Activated CD8-positive, alpha-beta memory T cell treated with anti-CD3 and anti-CD28 coated beads for 1 hour (primary cell): ENCODE results near the gene RASGRP3.
"Not testable (repeated sequence)": the region's sequence is repeated elsewhere in the genome, so short reads cannot be mapped to it uniquely, and the experiment has no call there.

Experiments used
- DNase-seq, 2 donors: peaks; one replicate each; pipeline ENCODE4 v3.0.0-alpha.2; 2020; ENCODE audit warnings: low read depth in 1 of 2; ENCODE audit errors: extremely low read depth in 1 of 2

RASGRP3 gene

DNA sequence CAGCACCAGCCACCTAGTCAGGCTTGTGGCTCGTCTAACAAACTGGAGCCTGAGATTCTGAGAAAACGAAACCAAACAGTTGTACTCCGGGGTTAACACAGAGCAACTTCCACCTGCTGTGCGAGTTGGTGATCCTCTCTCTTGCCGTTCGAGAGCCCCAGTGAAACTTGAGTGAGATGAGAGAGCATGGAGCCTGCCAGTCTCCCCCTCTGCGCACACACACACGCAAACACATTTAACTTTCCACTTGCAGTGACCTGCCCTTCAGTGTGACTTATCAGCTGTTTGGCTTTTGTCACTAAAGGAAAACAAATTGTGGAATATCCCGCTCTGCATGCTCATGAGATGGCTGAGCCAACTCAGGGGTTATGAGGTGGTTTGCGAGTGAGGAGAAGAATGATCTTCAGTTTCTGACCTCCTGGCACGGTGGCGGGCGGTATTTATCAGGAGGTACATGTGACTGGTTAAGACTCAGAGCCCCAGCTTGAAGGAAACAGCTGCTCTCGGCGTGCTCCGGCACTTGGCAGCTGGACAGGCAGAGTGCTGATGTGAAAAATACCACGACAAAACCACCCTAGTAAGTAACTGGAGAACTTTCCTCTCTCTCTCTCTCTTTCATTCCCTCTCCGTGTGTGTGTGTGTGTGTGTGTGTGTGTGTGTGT, at the start of gene RASGRP3:
TSS of gene RASGRP3 (plus strand) at position 519 of the 662 bp plus-strand sequence. CDS start 38,488 bp downstream, outside the sequence.
- peak; percentile 21 to 30 for DNase-seq

DNA sequence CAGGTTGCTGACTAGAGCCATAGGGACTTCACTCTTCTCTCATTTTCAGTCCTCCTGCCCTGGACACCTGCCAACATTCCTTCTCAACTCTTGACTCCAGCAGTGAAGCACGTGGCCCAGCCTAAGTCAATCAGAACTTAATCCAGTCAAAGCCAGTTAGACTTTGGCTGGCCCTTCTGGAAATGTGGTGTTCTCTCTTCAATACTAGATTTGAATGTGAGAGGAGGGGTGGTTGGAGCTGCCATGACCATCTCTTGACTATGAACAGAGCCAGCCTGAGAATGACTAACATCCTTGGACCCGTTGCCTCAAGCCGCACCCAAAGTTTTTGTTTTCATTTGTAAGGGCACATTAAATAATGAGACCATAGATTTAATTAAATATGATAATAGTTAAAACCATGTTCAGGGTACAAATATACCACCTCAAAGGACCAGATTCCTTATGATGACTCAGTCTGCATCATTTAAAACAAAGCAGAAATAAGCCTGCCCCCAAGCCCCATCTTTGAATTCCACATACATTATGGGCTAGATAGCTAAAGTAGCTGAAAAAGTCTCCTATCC, 49.7 kb upstream of the RASGRP3 start:
- DNase-seq = no peak

DNA sequence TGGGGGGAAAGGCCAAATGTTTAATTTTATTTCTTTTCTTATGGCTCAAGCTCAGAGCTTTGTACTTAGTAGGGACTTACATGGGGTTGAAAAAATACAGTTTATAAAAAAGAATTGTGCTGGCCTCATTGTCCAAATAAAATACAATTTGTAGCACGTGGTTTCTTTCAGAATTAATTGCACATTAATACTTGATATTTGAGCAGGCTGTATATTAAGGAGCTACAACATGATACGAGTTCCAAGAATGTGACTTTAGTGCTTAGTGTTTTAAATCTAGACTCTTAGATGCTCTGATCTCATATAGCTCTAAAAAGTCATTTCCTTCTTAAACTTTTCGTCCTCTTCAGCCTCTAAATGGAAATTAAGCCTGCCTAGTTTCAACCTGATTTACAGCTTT, 46.4 kb upstream of the RASGRP3 start:
- no peak for DNase-seq

GRCh38 chr2:33430856-33431255, 45.6 kb upstream of the RASGRP3 start:
- DNase-seq = no peak

DNA sequence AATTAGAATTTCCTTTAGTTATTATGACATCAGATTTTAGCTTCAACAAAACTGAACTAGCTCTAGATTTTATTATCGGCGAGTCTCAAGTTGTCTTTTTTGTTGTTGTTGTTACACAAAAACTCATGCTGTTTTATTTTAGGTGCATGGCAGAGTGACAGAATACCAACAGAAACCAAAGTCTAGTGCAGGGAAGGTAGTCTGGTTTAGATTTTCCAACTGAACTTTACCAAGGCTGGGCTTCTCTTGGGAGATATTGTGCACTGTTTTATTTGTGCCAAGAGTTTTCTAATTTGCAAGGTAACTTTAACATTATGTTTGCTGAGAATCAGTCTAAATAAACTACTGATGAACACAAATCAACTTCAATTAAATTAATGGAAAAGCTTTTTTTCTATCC, 43.6 kb upstream of the RASGRP3 start:
- no peak for DNase-seq

DNA sequence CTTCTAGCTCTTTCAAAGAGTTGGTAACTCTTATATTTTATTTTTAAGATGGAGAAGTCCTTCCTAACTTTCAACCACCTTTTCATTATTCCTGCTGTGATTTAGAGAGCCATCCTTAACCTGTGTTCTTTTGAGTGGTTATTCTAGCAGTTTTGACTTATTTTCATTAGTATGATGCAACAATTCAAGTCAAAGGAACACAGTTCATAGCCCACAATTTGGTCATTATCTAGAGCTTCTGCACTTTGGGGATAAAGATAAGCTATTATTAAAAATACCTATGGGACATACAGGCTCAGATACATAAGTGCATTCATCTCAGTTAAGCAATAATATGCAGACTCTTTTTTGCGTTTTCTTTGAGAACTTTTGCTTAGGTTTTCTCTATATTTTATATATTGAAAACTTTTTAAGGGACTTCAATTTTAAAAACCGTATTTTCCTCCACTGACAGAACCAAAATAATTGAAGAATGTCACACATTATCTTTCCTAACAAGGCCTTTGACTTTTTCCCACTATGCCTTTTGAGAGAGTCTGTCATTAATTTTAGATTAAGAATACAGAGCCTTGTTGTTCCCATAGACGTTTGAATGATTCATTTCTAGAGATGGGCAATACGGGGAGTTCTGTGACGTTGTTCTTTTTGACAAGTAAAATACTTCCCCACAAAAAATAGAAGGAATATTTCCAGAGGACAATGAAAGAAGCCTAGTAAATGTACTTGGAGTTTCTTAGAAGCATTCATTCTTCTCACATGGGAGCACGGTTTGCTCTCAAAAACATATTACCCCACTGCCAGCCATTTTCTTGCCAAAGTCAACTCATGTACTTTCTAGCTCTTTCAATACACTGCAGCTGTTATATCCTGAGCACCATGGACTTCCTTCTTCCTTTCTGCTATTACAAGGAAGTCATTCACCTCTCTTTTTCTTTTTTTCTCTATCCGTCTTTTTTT, 42.9 kb upstream of the RASGRP3 start:
- DNase-seq = no peak

GRCh38 chr2:33435518-33435917, 40.9 kb upstream of the RASGRP3 start:
- no peak for DNase-seq

DNA sequence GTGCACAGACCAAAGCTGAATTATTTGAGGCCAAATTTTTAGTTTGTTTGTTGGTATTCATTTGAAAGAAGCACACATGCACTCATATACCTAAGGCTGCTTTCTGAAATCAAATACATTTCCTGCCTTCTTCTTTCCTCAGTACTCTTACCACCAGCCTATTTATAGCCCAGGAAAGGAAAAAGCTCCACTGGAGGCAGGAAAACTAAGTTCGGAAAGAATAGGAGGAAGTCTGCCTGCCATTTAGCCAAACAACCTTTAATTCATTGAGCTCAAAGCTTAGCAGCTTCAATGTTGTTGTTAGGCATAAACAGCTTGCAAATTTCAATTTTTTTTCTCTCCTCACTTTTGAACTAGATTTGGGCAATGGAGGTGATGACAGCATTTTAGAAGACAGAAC, 40.4 kb upstream of the RASGRP3 start:
- DNase-seq = no peak

DNA sequence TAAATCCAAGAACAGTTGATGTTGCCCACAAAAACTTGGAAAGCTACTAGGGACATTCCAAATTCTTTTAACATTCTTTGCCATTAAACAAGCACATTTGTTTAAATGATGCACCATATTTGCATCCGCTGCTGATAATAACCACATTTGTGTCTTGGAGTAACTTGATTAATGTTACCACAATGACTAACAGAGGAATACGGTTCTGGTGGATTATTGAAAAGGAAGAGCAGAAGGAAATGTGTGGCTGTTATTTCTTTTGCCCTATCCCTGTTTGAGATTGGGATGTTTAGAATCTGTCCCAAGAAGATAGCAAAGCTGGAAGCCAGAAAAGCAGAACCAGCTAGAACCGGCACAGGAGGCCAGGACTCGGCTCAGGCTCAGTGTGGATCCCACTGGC, 39.2 kb upstream of the RASGRP3 start:
- DNase-seq = no peak

DNA sequence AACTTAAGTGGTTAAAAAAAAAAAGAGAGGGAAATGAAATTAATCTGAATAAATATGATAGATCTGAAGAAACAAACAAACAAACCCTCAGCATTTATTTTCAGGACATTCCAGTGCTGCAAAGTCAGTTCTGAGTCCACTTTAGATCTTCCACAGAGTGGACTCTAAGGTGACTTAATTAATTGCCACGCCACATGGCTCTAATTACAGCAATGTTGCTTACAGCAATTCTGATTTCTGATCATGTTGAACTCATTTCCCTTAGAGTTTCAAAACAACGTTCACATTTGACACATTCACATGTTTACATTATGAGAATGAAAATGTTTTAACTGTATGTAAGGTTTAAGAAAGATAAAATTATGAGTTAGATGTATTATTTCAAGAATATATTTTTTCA, 38.6 kb upstream of the RASGRP3 start:
- no peak for DNase-seq

DNA sequence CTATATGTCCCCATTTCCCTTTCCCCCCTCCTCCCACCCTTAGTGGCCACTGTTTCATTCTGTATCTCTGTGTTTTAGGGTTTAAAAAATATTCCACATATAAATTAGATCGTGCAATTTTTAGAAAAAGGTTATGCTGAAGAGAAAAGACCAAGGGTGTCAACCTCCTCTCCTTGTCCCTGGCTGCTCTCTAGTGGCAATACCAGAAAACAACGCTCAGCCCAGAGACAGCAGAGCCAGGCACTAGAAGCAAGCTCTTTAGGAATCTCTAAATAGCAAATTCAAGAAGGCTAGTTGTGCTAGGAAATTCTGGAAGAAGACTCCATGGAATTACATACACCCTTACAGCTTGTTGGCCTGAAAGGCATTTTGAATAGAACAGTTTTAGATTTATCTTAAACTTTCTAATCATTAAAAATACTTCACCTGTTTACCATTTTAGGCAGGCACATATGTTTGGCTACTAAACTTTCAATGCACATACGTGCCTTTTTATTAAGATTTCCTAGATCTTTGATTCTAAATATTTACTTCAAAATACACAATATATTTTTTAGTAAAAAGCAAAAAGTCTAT, 35.1 kb upstream of the RASGRP3 start:
- DNase-seq = no peak

DNA sequence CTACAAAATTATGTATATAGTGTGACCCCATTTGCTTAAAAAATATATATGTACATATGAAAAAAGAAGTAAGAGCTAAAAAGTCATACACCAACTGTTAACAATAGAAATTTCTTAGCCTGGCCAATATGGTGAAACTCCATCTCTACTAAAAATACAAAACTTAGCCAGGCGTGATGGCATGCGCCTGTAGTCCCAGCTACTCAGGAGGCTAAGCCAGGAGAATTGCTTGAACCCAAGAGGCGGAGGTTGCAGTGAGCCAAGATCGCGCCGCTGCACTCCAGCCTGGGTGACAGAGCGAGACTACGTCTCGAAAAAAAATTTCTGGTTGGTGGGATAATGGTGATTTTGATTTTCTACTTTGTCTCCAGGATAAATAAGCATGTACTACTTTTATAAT, 34.4 kb upstream of the RASGRP3 start:
- not testable (repeated sequence) for DNase-seq

DNA sequence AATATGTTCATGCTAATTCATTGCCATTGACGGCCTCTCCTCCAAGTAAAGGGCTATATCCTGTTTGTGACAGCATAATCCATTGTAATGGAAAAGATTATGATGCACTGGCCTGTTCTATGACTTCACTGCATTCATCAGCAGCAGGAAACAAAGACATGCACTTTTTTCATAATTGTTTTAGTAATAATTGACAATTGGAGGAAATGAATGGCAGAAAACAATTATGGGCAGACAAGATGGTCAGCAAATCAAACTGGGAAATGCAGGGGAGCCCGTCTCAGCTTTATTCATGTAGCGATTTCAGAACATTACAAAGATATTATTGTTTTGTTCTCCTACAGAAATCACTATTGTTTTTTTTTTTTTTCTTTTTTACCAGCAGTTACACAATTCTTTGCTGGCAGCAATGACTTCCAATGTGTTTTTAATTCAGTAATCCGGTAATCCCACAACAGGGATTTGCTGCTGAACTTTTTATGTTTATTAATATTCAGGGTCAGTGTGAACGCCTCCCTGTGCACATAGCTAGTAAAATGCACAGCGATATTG, 33.8 kb upstream of the RASGRP3 start:
- no peak for DNase-seq

GRCh38 chr2:33443274-33443829, 33.1 kb upstream of the RASGRP3 start:
- DNase-seq = no peak

- no peak for DNase-seq
Observed at GRCh38 chr2:33444967-33445366, 31.5 kb upstream of the RASGRP3 start.

DNA sequence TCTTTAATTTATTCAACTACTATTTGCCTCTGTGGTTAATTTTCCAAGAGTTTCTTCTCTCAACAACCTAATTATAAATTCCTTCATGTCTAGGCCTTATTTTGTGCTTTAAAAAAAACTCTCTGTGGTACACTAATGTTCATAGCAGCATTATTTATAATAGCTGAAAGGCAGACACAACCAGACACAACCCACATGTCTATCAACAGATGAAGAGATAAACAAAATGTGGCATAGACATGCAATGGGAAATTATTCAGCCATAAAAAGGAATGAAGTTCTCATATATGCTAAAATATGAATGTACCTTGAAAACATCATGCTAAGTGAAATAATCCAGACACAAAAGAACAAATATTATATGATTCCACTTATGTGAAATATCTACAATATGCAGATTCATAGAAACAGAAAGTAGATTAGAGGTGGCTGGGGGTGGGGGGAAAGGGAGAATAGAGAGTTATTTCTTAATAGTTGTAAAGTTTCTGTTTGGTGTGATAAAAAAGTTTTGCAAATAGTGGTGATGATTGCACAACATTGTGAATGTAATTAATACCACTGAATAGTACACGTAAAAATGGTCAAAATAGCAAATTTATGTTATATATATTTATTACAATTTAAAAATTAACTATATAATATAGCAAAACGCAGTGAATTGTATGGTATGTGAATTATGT, 28.1 kb upstream of the RASGRP3 start:
- no peak for DNase-seq

GRCh38 chr2:33451214-33451613, 25.2 kb upstream of the RASGRP3 start:
- DNase-seq = no peak

DNA sequence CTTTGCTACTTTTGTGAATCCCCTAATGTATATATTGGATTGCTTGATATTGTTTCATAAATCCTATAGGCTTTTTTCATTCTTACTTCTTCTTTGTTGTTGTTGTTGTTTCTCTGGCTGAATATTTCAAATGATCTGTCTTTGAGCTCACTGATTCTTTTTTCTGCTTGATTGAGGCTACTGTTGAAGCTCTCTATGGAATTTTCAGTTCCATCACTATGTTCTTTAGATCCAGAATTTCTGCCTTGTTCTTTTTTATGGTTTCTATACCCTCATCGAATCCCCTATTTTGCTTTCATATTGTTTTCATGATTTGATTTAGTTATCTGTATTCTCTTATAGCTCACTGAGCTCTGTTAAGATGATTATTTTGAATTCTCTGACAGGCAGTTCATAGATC, 24.6 kb upstream of the RASGRP3 start:
- DNase-seq = no peak

- no peak for DNase-seq
Observed at GRCh38 chr2:33452545-33452944, 23.9 kb upstream of the RASGRP3 start.

GRCh38 chr2:33453905-33454479, 22.5 kb upstream of the RASGRP3 start:
- no peak for DNase-seq
